Cardiac fibroblast (primary cell): ENCODE data around the gene GNPTAB.
"Not testable (repeated sequence)": the region's sequence is repeated elsewhere in the genome, so short reads cannot be mapped to it uniquely, and the experiment has no call there.

Experiments used
- DNase-seq, 2 donors: peaks; one replicate each; pipeline versions ENCODE4 v3.0.0 to v3.0.0-alpha.2; 2010; ENCODE audit warnings: low read depth in 2 of 2
- H3K4me3 ChIP-seq, 2 donors: replicated peaks in 1 of 2; 1 replicate in 1 of 2; 2 replicates in 1 of 2; pipeline ENCODE4 v1.5.1; 2011; ENCODE audit warnings: low read depth in 2 of 2, low read length in 2 of 2, mild to moderate bottlenecking in 2 of 2, moderate library complexity in 1 of 2
- CTCF ChIP-seq: IDR thresholded peaks from one replicate; pipeline ENCODE4 v1.5.1; 2011; ENCODE audit warnings: low read depth, mild to moderate bottlenecking, low read length, inconsistent platforms

Gene GNPTAB

DNA sequence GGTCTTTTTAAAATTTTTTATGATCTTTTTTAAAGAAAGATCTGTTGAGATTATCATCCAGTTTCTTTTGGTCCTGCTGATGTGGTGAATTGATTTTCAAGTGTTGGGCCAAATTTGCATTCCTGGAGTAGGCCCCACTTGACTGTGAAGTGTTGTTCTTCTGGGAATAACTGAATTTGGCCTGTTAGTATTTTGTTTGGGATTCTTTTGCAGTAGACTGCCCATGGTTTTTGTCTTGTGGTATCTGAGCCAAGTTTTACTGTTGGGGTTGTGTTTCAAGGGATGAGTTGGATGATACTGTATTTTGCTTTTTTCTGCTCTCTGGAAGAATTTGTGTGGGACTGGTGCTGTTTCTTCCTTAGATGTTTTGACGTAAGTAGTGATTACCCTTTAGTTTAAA, 87.5 kb downstream of the GNPTAB start:
- TF ChIP-seq CTCF = no peak
- no peak overlapping the region for H3K4me3 ChIP-seq
- DNase-seq = no peak

GRCh38 chr12:101740980-101741379, 89.8 kb downstream of the GNPTAB start:
- DNase-seq = no peak
- no peak overlapping the region for H3K4me3 ChIP-seq
- TF ChIP-seq CTCF = no peak

GRCh38 chr12:101740566-101740965, 90.2 kb downstream of the GNPTAB start:
- no peak for DNase-seq
- no peak overlapping the region for H3K4me3 ChIP-seq
- TF ChIP-seq CTCF = no peak

DNA sequence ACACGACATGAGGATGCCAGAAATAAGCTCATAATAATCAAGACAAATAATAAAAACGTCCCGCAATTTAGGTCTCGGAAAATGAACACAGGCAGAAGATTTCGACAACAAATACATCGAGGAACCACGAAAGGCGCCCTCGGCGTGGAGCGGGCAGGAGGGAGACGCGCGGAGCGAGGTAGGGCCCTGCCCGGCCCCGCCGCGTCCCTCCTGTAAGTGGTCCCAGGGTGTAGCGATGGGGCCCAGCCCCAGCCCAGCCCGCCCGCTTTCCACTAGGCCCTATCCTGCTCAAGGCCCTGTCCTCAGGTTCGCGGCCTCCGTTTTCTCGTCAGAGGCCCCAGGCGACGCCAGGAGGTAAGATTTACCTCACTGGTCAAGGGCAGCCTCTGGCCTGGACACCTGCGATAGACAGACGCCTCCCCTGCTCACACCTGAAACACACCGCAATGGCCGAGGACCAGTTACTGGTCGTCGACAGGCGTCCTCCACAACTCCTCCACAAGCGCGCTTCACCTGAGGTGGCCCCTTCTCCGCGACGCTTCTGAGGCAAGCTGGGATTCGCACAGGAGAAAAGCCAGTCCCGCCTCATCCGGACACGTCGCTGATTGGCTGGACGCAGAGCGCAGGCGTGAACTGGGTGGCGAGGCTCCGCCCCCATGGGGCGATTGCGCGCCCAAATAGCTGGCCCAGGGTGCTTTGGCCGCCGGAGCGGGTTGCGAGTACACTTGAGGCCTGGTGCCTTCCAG, 91.7 kb downstream of the GNPTAB start, which contains the start of gene SYCP3:
TSS of gene SYCP3 (minus strand) at position 543 of the 746 bp plus-strand sequence. CDS start 1,527 bp downstream, outside the sequence.
- H3K4me3 ChIP-seq = no peak within 1 kb of the TSS
- TF ChIP-seq CTCF = no peak
- no peak for DNase-seq

GRCh38 chr12:101737476-101737875, 93.3 kb downstream of the GNPTAB start:
- TF ChIP-seq CTCF = no peak
- DNase-seq = no peak

DNA sequence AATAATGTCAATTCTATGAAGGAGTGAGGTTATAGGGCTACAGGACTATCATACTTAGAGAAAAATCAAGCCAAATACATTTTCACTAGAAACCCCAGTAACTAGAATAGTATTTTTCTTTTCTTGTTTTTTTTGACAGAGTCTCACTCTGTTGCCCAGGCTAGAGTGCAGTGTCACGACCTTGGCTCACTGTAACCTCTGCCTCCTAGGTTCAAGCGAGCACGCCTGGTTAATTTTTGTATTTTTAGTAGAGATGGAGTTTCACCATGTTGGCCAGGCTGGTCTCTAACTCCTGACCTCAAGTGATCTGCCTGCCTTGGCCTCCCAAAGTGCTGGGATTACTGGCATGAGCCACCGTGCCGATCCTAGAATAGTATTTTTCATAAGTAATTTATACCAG, 96.3 kb downstream of the GNPTAB start:
- DNase-seq, H3K4me3 ChIP-seq: not testable (repeated sequence)

More at GRCh38 chr12:101737476-101737875, 93.3 kb downstream of the GNPTAB start:
- H3K4me3 ChIP-seq = no peak overlapping the region

GRCh38 chr12:101733166-101733565, 97.6 kb downstream of the GNPTAB start:
- DNase-seq = no peak
- no peak for TF ChIP-seq CTCF
- H3K4me3 ChIP-seq = no peak overlapping the region
